Measurements from ENCODE around the gene ZBTB2. TPM values are rescaled to one million over a fixed set of nuclear protein-coding genes. Genes with fewer than 3 reads are reported as not detected.

ZBTB2 gene
- total RNA-seq, 4 donors from 2014 or later = 2.4 to 9.6 (median 7.6) TPM

DNA sequence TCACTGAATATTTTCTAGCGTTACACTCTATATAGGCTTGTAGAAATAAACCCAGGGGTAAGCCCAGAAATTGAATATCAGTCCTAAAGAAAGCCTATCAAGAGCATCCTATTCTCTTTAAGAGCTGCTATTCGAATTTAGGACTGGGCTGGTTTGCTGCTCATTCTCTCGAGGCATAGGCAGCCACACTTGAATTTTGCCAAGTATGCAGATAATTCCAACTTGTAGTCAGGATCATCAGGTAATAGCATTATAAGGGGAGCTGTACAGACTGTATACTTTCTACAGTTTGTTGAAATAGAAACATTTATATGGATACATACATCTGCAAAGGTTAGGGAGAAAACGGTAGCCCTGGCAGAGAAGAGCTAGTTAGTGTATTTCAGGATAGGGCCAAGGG, 2.1 kb upstream of the ZBTB2 start:
- peaks cover 16 to 48% (median 28%) of the 10 kb centered on the region in 4 donors for H3K4me1 ChIP-seq
- no peak overlapping the region for H3K4me3 ChIP-seq
- in situ Hi-C loops (cut with MboI; ENCODE audit: low pct_ligation_motif_present in 1 of 4, low pct_unique_long_range_greater_than_20kb in 1 of 4, low sequenced_read_pairs in 3 of 4) = no loop called here
- 49 to 61% methylated on average over 3 to 4 of the region's 4 CpGs for WGBS, 2 donors (ENCODE audit: low coverage in 1 of 2)
- no peak for DNase-seq
- H3K36me3 ChIP-seq = no peaks in the 10 kb centered on the region
- H3K27me3 ChIP-seq = no peaks in the 10 kb centered on the region
- intact Hi-C loops (cut with DNase I; ENCODE audit: low total_unique reads) = loop anchor here (10.0 kb wide), 1 partner anchor 51 kb away; no protein-coding TSS in a partner anchor
- H3K27ac ChIP-seq = peak overlapping the region in 1 of 4 donors; percentile 99
- no peak for TF ChIP-seq POLR2AphosphoS5 (IDR thresholded peaks at IDR 0.05)
- no peaks in the 10 kb centered on the region for H3K9me3 ChIP-seq

DNA sequence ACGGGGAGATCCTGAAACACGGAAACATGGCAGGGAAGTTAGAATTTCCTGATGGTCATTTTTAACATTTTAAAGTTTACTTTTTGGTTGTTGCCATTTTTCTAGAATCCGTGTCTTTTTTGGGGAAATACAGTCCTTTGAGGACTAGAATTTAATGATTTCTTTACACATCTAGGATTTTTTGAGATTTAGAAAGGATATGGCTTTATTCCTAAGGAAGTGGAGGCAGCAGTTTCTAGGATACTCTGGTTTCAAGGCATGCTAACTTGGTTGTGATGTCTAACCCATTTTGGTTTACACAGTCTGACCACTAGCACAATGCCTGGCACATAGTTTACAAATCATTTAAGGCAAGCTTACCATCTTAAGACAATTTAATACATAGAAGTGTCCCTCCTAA, 1.1 kb upstream of the ZBTB2 start:
- 3 to 4% methylated on average over 3 of the region's 3 CpGs for WGBS, 2 donors (ENCODE audit: low coverage in 1 of 2)
- Histone ChIP-seq H3K9me3 (no peaks in the 10 kb centered on the region), H3K4me1 (peaks cover 16 to 58% (median 29%) of the 10 kb centered on the region in 4 donors), H3K27me3 (no peaks in the 10 kb centered on the region), H3K36me3 (no peaks in the 10 kb centered on the region), H3K27ac (peak overlapping the region; percentile 97 to 100 (median 100)), H3K4me3 (peak overlapping the region in 3 of 4 donors; percentile 95 to 98 (median 98))
- DNase-seq = no peak
- in situ Hi-C loops (cut with MboI; ENCODE audit: low pct_ligation_motif_present in 1 of 4, low pct_unique_long_range_greater_than_20kb in 1 of 4, low sequenced_read_pairs in 3 of 4) (no loop called here), intact Hi-C loops (cut with DNase I; ENCODE audit: low total_unique reads) (loop anchor here (10.0 kb wide), 1 partner anchor 52 kb away; no protein-coding TSS in a partner anchor)
- TF ChIP-seq POLR2A (IDR thresholded peaks at IDR 0.05) (no peak), EP300 (IDR thresholded peaks at IDR 0.05; ENCODE audit: low read depth) (no peak), POLR2AphosphoS5 (IDR thresholded peaks at IDR 0.05) (no peak)
- TF ChIP-seq, protein P1, sequence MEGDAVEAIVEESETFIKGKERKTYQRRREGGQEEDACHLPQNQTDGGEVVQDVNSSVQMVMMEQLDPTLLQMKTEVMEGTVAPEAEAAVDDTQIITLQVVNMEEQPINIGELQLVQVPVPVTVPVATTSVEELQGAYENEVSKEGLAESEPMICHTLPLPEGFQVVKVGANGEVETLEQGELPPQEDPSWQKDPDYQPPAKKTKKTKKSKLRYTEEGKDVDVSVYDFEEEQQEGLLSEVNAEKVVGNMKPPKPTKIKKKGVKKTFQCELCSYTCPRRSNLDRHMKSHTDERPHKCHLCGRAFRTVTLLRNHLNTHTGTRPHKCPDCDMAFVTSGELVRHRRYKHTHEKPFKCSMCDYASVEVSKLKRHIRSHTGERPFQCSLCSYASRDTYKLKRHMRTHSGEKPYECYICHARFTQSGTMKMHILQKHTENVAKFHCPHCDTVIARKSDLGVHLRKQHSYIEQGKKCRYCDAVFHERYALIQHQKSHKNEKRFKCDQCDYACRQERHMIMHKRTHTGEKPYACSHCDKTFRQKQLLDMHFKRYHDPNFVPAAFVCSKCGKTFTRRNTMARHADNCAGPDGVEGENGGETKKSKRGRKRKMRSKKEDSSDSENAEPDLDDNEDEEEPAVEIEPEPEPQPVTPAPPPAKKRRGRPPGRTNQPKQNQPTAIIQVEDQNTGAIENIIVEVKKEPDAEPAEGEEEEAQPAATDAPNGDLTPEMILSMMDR (IDR thresholded peaks at IDR 0.05) = no peak

DNA sequence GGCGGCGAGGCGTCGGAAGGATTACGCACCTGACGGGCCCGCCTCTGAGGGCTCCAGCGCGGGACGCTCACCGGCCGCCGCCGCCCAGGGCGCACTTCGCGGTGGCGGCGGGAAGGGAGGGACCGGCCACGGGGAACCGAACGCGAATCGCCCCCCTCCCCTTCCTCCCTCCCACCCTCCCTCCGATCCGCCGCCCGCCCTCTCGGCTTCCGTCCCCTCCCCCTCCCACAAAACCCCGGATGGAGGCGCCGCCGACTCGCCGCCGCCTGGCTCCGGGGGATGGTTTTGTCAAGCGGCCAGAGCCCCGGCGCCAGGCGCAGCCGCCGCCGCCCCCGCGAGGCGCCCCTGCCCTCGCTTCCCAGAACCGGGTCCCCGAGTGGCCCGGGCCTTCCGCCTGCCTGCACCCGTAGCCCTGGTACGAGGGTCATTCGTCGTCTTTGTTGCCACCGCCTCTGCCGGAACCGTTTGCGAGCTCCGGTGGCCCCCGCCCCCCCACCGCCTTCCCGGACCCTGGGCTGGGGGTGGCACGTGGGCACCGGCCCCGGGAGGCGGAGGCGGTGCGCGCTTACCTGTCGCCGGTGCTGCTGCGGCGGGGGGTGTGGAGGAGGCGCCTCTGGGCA, 398 bp downstream of the ZBTB2 start:
- intact Hi-C loops (cut with DNase I; ENCODE audit: low total_unique reads) (loop anchor here (10.0 kb wide), 1 partner anchor 54 kb away; no protein-coding TSS in a partner anchor), in situ Hi-C loops (cut with MboI; ENCODE audit: low pct_ligation_motif_present in 1 of 4, low pct_unique_long_range_greater_than_20kb in 1 of 4, low sequenced_read_pairs in 3 of 4) (no loop called here)
- TF ChIP-seq, protein P1 (IDR thresholded peaks at IDR 0.05) = no peak
- TF ChIP-seq POLR2A (IDR thresholded peaks at IDR 0.05) = peak; percentile 70
- Histone ChIP-seq H3K27ac (peak overlapping the region; percentile 97 to 100 (median 100)), H3K27me3 (no peaks in the 10 kb centered on the region), H3K4me3 (peak overlapping the region; percentile 90 to 98 (median 96)), H3K4me1 (peaks cover 16 to 58% (median 29%) of the 10 kb centered on the region in 4 donors), H3K36me3 (no peaks in the 10 kb centered on the region), H3K9me3 (no peaks in the 10 kb centered on the region)
- DNase-seq = peak; percentile 83
- 1% methylated on average over 22 of the region's 78 CpGs; no CpG with 5 or more reads in 1 of the 2 donors for WGBS, 2 donors (ENCODE audit: low coverage in 1 of 2)

DNA sequence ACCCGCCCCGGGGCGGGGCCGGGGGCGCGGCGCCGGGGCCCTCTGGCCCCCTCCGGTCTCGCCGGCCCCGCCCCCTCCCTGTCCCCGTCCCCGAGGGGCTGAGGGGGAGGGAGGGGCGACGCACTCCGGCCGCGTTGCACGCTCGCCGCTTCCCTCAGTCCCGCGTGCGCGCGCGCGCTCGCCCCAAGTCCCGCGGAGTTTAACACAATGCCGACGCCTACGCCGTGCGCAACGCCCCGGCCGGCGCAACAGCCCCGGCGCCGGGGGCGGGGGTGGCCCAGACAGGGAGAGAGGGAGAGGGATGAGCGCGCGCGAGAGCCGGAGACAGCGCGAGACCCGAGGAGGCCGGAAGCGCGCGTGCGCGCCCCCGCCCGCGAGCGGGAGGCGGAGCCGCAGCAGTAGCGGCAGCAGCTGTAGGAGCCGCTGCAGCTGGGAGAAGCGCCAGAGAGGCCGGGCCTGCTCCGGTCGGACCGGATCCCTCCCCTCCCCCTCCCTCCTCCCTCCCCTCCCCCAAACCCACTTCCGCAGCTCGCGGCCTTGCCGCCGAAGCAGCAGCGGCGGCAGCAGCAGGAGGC, 996 bp downstream of the ZBTB2 start:
- H3K27ac ChIP-seq = peak overlapping the region; percentile 97 to 100 (median 100)
- intact Hi-C loops (cut with DNase I; ENCODE audit: low total_unique reads) = loop anchor here (10.0 kb wide), 1 partner anchor 54 kb away; no protein-coding TSS in a partner anchor
- H3K27me3 ChIP-seq = no peaks in the 10 kb centered on the region
- peaks cover 16 to 54% (median 29%) of the 10 kb centered on the region in 4 donors for H3K4me1 ChIP-seq
- in situ Hi-C loops (cut with MboI; ENCODE audit: low pct_ligation_motif_present in 1 of 4, low pct_unique_long_range_greater_than_20kb in 1 of 4, low sequenced_read_pairs in 3 of 4) = no loop called here
- no peaks in the 10 kb centered on the region for H3K36me3 ChIP-seq
- TF ChIP-seq POLR2AphosphoS5 (IDR thresholded peaks at IDR 0.05) (peak; percentile 92 to 93 (median 92)), POLR2A (IDR thresholded peaks at IDR 0.05) (no peak), EP300 (IDR thresholded peaks at IDR 0.05; ENCODE audit: low read depth) (no peak)
- TF ChIP-seq, protein P1 (IDR thresholded peaks at IDR 0.05) = peak in 1 of 5 experiments; percentile 18
- no peaks in the 10 kb centered on the region for H3K9me3 ChIP-seq
- peak; percentile 97 for DNase-seq
- peak overlapping the region; percentile 90 to 98 (median 96) for H3K4me3 ChIP-seq
- WGBS, 2 donors (ENCODE audit: low coverage in 1 of 2) = 1% methylated on average over 40 of the region's 79 CpGs; no CpG with 5 or more reads in 1 of the 2 donors

Data from transverse colon (tissue), 4 donors.